ENCODE results near the gene ZBTB7C. TPM values are rescaled to one million over a fixed set of nuclear protein-coding genes. Genes with fewer than 3 reads are reported as not detected.

Gene ZBTB7C
- total and polyA plus RNA-seq, 2 of the 8 experiments (the other 6 are each of a cell fraction or from before 2014, with no cell fraction given) = 0.15 to 0.45 TPM

DNA sequence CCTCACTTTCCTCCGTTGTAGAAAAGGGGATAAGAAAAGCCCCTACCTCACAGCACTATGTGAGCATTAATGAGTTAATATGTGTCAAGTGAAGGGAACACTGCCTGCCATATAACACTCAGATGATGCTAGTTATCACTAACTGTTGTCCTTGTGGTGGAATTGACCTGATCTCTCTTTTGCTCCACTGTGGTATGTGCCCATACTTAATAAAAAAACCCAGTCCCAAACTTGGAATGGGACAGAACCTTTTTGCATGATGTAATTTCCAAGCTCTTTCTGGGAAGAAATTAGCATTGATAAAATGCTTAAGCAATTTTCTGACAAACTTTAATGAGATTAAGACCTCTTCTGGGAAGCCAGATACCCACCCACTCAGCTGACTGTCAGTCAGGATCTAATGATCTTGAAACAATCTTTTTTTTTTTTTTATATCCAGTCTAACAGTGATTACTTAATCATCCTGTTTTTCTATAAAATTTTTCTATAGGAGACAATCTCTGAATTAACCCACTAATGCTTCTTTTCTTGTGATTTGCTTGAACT lies 158.7 kb downstream of the ZBTB7C start (continued):
- TF ChIP-seq, protein P1, sequence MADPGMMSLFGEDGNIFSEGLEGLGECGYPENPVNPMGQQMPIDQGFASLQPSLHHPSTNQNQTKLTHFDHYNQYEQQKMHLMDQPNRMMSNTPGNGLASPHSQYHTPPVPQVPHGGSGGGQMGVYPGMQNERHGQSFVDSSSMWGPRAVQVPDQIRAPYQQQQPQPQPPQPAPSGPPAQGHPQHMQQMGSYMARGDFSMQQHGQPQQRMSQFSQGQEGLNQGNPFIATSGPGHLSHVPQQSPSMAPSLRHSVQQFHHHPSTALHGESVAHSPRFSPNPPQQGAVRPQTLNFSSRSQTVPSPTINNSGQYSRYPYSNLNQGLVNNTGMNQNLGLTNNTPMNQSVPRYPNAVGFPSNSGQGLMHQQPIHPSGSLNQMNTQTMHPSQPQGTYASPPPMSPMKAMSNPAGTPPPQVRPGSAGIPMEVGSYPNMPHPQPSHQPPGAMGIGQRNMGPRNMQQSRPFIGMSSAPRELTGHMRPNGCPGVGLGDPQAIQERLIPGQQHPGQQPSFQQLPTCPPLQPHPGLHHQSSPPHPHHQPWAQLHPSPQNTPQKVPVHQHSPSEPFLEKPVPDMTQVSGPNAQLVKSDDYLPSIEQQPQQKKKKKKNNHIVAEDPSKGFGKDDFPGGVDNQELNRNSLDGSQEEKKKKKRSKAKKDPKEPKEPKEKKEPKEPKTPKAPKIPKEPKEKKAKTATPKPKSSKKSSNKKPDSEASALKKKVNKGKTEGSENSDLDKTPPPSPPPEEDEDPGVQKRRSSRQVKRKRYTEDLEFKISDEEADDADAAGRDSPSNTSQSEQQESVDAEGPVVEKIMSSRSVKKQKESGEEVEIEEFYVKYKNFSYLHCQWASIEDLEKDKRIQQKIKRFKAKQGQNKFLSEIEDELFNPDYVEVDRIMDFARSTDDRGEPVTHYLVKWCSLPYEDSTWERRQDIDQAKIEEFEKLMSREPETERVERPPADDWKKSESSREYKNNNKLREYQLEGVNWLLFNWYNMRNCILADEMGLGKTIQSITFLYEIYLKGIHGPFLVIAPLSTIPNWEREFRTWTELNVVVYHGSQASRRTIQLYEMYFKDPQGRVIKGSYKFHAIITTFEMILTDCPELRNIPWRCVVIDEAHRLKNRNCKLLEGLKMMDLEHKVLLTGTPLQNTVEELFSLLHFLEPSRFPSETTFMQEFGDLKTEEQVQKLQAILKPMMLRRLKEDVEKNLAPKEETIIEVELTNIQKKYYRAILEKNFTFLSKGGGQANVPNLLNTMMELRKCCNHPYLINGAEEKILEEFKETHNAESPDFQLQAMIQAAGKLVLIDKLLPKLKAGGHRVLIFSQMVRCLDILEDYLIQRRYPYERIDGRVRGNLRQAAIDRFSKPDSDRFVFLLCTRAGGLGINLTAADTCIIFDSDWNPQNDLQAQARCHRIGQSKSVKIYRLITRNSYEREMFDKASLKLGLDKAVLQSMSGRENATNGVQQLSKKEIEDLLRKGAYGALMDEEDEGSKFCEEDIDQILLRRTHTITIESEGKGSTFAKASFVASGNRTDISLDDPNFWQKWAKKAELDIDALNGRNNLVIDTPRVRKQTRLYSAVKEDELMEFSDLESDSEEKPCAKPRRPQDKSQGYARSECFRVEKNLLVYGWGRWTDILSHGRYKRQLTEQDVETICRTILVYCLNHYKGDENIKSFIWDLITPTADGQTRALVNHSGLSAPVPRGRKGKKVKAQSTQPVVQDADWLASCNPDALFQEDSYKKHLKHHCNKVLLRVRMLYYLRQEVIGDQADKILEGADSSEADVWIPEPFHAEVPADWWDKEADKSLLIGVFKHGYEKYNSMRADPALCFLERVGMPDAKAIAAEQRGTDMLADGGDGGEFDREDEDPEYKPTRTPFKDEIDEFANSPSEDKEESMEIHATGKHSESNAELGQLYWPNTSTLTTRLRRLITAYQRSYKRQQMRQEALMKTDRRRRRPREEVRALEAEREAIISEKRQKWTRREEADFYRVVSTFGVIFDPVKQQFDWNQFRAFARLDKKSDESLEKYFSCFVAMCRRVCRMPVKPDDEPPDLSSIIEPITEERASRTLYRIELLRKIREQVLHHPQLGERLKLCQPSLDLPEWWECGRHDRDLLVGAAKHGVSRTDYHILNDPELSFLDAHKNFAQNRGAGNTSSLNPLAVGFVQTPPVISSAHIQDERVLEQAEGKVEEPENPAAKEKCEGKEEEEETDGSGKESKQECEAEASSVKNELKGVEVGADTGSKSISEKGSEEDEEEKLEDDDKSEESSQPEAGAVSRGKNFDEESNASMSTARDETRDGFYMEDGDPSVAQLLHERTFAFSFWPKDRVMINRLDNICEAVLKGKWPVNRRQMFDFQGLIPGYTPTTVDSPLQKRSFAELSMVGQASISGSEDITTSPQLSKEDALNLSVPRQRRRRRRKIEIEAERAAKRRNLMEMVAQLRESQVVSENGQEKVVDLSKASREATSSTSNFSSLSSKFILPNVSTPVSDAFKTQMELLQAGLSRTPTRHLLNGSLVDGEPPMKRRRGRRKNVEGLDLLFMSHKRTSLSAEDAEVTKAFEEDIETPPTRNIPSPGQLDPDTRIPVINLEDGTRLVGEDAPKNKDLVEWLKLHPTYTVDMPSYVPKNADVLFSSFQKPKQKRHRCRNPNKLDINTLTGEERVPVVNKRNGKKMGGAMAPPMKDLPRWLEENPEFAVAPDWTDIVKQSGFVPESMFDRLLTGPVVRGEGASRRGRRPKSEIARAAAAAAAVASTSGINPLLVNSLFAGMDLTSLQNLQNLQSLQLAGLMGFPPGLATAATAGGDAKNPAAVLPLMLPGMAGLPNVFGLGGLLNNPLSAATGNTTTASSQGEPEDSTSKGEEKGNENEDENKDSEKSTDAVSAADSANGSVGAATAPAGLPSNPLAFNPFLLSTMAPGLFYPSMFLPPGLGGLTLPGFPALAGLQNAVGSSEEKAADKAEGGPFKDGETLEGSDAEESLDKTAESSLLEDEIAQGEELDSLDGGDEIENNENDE (IDR thresholded peaks at IDR 0.05; ENCODE audit: insufficient replicate concordance, low read length) = no peak
- no peak for TF ChIP-seq NANOG (IDR thresholded peaks at IDR 0.05; ENCODE audit: insufficient read depth, low read depth, low read length, poor library complexity, severe bottlenecking)
- TF ChIP-seq ASH2L (IDR thresholded peaks at IDR 0.05; ENCODE audit: low read length) = no peak
- TF ChIP-seq SIN3A (conservative IDR thresholded peaks at IDR 0.05 in 1 of 2, IDR thresholded peaks at IDR 0.05 in 1 of 2; ENCODE audit: low read depth in 1 of 2, low read length in 2 of 2) = no peak
- TF ChIP-seq YY1 (IDR thresholded peaks at IDR 0.05; ENCODE audit: low read depth, low read length) = no peak
- TF ChIP-seq HDAC6 (IDR thresholded peaks at IDR 0.05; ENCODE audit: low read depth, low read length) = no peak
- no peak for TF ChIP-seq JUN (IDR thresholded peaks at IDR 0.05; ENCODE audit: low read depth, low read length)
- TF ChIP-seq CHD2 (IDR thresholded peaks at IDR 0.05; ENCODE audit: low read length) = no peak
- TF ChIP-seq CBX8 (IDR thresholded peaks at IDR 0.05; ENCODE audit: borderline replicate concordance, low read depth, low read length) = no peak
- no peak for TF ChIP-seq SAP30 (IDR thresholded peaks at IDR 0.05; ENCODE audit: insufficient read depth, insufficient replicate concordance, low read length)
- TF ChIP-seq SUZ12 (IDR thresholded peaks at IDR 0.05; ENCODE audit: low read length) = no peak
